A549 (cell line): ENCODE data around the gene TFCP2L1.

ENCODE experiments used
- EP300 ChIP-seq, 2 experiments: fragments of >200 bp; sonication (Bioruptor Twin); formaldehyde crosslinking; IDR thresholded peaks; 2 replicates in 1 of 2; 3 replicates in 1 of 2; pipeline ENCODE4 v1.6.1; 2016 to 2017
- TF ChIP-seq, protein P1 (sequence below): fragments of >200 bp; sonication (Bioruptor Twin); formaldehyde crosslinking; IDR thresholded peaks from 3 replicates; pipeline ENCODE4 v1.5.1; 2016

DNA sequence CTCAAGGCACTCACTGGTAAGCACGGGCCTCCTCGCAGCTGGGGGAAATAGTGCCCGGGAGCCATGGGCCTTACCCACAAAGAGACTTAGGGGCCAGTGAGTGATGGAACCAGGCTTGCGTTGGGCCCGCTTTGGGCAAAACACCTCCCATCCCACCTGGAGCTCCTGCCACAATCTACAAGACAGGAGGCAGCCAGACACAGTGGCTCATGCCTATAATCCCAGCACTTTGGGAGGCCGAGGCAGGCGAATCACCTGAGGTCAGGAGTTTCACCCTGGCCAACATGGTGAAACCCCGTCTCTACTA is 88.2 kb downstream of the TFCP2L1 start:
- TF ChIP-seq, protein P1, sequence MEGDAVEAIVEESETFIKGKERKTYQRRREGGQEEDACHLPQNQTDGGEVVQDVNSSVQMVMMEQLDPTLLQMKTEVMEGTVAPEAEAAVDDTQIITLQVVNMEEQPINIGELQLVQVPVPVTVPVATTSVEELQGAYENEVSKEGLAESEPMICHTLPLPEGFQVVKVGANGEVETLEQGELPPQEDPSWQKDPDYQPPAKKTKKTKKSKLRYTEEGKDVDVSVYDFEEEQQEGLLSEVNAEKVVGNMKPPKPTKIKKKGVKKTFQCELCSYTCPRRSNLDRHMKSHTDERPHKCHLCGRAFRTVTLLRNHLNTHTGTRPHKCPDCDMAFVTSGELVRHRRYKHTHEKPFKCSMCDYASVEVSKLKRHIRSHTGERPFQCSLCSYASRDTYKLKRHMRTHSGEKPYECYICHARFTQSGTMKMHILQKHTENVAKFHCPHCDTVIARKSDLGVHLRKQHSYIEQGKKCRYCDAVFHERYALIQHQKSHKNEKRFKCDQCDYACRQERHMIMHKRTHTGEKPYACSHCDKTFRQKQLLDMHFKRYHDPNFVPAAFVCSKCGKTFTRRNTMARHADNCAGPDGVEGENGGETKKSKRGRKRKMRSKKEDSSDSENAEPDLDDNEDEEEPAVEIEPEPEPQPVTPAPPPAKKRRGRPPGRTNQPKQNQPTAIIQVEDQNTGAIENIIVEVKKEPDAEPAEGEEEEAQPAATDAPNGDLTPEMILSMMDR, result no peak
- TF ChIP-seq EP300 (IDR thresholded peaks at IDR 0.05), result no peak
